ENCODE results near the gene LGI1. TPM values are rescaled to one million over a fixed set of nuclear protein-coding genes. Genes with fewer than 3 reads are reported as not detected.
"Not testable (repeated sequence)": the region's sequence is repeated elsewhere in the genome, so short reads cannot be mapped to it uniquely, and the experiment has no call there.

The LGI1 gene
- total RNA-seq, 1 experiment from 2014 or later: not detected

DNA sequence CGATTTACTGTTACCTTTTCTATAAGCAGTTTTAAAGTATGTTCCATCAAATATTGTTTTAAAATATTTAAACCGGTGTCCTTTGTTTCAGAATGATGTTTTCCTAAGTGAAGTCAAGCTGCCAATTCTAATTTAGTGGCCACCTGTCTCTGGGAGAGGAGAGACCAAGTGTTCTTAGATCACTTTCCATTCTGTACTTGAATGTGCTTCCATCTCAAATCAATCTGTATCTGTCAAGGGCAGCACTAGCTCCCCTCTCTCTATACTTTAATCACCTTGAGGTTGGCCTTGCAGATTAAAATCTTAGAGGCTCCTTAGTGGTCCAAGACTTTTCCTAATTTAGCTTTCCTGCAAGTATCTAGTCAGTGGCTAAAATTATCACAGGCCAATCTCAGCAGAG lies 49.6 kb downstream of the LGI1 start:
- DNase-seq (ENCODE audit: low spot score): no peak

DNA sequence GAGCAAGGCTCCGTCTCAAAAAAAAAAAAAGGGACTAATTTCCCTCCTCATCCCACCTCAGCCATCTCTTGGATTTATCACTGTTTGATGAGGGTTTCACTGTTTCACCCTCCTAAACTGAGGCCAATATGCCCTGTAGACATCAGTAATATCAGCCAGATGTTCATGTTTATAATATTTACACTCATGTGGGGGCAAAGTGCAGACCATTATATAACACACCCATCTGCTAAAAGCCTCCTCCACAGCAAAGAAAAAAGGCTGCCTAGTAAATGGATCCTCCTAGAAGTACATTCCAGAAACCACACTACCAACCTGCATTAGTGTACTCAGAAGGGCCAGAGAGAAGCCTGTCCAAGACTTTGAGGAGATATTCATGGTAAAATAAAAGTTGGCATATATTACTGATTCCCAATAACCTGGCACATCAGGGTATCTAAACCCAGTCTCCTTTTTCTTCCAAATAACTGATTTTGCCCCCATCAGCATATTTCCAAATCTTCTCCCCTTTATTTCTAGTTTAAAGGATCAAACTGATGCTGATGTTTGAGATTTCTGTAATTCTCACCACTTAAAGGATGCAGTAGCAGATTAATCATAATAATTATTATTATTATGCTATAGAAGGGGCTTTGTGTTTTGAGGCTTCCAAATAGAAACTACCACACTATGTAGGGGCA lies 55.1 kb downstream of the LGI1 start:
- DNase-seq (ENCODE audit: low spot score): no peak

DNA sequence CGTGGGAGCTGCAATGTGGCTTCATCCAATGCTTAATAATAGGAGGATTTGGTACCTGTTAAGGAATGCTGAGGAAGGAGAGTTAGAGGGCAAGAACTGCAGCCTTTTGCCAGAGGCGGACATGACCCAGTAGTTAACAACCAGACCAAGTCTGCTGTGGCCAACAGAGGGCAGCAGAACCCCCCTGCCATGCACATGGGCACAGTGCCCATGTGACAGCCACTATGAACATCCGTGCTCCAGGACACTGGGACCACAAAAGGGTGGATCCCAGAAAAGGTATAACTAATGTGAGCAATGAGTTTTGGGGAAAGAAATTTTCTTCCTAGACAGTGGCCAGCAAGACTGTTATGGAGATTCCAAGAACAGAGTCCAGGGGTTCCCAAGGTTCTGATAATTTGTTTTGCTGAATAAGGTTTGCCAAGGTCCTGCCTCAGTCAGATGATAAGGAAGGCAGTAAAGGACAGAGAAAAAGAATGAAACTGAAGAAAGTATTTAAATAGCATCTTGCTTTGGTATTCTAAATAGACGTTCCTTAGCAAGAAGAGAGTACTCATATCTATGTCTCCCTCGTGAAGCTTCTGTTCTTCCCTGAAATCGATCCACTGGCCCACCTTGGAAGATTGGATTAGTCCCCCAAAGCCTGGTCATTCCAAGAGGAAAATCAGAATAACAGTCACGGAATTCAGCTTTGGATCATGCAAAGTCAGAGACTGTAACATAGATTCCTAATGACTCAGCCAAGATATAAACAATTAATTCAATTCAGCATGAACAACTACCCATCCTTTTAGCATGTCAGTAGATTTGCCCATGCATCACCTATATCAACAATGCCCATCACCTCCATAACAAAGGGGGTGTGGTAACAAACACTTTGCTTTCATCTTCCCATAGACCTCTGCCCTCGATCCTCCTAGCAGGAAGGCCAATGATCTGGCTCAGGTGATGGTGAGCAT lies 56.0 kb downstream of the LGI1 start:
- DNase-seq (ENCODE audit: low spot score): peak; percentile 73

GRCh38 chr10:93815304-93816096 lies 57.8 kb downstream of the LGI1 start:
- DNase-seq (ENCODE audit: low spot score): peak; percentile 53

DNA sequence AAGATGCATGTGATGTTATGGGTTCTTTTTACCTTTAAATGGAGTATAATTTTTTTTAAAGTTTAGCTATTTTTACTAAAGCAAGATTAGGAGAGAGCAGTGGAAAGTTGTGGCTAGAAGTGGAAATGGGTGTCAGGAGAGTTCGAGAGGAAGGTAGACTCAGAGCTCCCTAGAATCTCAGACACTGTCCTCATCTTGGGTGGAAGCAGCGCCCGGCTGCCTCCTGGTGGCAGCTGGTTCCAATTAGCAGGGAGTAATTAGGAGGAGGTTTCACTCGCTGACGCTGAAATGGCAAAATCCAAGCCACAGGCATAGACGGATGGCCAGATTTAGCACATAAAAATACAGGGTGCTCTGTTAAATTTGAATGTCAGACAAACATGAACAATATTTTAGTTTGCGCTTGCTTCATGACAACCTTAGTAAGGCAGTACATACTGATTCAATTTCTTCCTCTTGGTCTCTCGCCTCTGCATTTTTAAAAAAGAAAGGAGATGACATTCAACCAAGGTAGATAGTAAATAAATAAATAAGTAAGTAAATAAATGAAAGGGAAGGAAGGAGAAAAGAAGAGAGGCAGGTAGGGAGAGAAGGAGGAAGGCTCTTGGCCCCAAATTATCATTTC lies 58.5 kb downstream of the LGI1 start:
- DNase-seq (ENCODE audit: low spot score): peak; percentile 72

DNA sequence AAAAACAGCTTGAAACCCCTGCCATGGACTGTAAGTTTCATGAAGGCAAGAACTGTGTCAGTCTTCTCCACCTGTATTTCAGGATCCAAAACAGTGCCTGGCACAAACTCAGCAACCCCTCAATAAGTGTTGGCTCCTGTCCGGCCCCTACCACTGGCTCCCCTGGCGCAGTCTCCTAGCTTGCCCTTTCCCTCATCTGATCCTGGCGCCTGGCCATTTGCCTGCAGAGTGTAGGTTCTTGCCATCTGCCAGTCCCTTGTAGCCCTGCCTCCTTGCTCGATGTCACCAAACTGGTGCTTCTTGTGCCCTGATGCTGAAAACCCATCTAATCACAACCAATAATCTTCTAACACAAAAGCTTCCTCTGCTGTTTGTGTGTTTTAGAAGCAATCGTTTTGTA lies 60.4 kb downstream of the LGI1 start:
- DNase-seq (ENCODE audit: low spot score): no peak

- no peak for DNase-seq (ENCODE audit: low spot score)
Measured at GRCh38 chr10:93819520-93819919, 61.8 kb downstream of the LGI1 start.

GRCh38 chr10:93820434-93820833 lies 62.7 kb downstream of the LGI1 start:
- DNase-seq (ENCODE audit: low spot score): peak; percentile 94

DNA sequence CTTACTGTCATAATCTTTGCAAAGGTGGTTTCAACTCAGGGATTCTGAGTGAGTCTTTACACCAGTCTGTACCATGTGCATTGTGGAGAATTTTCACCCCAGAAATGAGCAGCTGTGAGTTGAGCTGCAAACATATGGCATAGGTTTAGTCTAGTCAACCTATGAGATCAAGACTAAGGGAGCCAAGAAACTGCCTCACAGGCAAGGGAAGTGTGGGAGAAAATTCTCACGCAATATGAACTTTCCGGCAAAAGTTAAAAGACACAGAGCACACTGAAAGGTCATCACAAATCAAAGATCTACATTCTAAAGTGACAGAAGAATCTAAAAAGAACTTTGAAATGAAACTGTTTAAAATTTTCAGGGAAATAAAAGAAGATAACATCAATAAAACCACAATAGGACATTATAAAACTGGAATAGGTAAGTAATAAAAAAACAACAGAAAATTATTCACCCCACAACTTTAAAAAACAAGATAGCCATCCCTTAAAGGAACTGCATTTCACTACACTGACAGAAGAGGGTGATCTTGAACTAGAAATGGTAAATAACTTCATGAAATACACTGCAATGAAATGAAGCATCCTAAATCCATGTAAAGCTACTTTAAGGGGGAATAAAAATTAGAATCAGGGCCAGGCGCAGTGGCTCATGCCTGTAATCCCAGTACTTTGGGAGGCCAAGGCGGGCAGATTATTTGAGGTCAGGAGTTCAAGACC lies 63.5 kb downstream of the LGI1 start:
- peak; percentile 68 for DNase-seq (ENCODE audit: low spot score)

DNA sequence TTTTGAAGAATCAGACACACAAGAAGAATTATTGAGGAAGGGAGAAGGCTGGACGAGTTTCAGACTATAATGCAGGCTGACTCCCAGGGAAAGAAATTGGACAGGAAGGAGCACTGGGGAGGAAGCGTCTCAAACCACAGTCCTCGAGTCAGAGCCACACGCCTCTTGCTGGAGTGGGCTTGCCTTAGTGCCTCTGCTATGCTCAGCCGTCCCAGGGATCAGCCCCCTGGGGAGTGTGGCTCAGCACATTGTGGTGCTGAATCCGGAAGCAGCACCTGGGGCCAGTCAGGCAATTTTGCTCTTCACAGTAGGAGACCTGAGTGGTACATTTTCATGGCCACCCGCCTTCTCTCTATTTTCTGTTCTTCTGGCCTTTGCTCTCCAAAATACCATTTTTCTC lies 68.6 kb downstream of the LGI1 start:
- DNase-seq (ENCODE audit: low spot score): peak; percentile 61

DNA sequence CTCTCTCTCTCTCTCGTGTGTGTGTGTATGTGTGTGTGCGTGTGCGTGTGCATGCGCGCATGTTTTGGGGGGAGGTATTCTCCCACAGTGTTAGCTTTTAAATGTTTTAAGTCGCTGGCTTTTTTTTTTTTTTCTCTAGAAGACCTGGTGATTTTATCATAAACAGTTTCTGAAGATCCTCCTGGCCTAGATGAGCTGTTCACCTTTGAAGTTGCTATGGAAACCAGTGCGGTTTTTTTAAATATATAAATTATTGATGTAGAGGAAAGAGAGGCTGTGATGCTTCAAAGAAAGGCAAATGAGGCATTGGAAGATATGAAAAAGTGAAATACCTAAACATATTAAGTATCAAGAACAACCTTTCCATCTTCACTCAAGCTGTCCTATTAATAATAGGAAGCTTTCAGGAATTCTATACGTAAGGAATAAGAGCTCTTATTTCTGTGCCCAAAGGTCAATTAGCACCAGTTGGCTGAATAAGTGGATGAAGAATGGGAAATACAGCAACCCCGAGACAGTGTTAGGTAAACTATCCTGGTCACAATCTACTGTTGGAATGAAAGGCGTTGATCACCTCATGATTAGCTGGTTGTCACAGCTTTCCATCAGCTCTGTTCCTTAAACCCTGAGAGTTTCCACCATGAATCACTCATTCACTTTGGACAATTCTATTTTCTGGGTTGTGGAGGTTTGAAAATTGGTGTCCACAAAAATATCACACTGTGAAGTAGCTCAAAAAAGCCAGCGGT lies 69.5 kb downstream of the LGI1 start:
- no peak for DNase-seq (ENCODE audit: low spot score)

- not testable (repeated sequence) for DNase-seq (ENCODE audit: low spot score)
Measured at GRCh38 chr10:93831065-93831464, 73.3 kb downstream of the LGI1 start.

DNA sequence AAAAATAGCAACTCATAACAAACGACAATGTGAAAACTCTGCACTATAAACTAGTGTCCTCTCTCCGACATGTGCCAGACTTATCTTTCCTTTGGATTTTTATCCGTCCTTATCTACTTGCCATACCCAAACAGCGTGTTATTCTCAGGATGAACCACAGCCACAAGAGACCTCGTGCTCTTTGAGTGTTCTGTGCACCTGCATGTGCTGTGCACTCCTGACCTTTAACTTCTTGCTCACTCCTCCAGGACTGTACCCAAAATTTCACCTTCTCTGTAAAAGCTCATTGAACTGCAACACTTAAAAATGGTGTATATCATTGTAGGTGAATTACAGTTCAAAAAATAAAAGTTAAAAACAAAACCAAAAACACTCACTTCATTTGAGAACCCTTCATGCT lies 78.0 kb downstream of the LGI1 start:
- DNase-seq (ENCODE audit: low spot score): no peak

DNA sequence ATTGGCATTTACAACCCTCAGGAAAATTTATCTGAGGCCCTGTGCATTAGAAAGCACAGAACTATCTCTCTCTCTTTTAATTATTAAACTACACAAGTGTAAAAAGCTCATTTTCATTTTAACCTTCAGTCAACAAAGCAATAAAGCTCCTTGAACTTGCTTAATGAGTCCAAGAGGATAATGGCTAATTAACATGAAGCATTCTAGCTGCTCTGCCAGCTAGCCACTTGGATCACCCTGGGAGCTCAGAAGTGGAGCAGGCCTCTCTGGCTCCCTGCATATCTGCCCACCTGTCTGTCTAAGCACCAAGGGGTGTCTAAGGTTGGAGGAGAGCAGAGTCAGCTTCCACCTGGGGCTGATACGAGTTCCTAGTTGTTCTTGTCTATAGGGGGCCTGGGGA lies 80.1 kb downstream of the LGI1 start:
- no peak for DNase-seq (ENCODE audit: low spot score)

- no peak for DNase-seq (ENCODE audit: low spot score)
Measured at GRCh38 chr10:93838278-93838677, 80.5 kb downstream of the LGI1 start.

- DNase-seq (ENCODE audit: low spot score): no peak
Measured at GRCh38 chr10:93841961-93842360, 84.2 kb downstream of the LGI1 start.

DNA sequence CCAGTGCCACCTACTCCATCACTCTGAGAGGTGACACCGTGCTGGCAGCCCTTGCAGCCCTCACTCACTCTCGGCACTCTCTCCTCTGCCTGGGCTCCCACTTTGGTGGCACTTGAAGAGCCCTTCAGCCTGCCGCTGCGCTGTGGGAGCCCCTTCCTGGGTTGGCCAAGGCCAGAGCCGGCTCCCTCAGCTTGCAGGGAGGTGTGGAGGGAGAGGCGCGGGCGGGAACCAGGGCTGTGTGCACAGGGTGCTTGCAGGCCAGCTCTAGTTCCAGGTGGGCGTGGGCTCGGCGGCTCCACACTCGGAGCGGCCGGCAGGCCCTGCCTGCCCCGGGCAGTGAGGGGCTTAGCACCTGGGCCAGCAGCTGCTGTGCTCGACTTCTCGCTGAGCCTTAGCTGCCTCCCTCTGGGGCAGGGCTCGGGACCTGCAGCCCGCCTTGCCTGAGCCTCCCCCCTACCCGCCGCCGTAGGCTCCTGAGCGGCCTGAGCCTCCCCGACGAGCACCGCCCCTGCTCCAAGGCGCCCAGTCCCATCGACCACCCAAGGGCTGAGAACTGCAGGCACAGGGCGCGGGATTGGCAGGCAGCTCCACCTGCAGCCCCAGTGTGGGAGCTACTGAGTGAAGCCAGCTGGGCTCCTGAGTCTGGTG lies 87.4 kb downstream of the LGI1 start:
- DNase-seq (ENCODE audit: low spot score): no peak

All from A172 (cell line).